ENCODE data around the gene TTC12. TPM values are rescaled to one million over a fixed set of nuclear protein-coding genes. Genes with fewer than 3 reads are reported as not detected.

The TTC12 gene
- total RNA-seq, 1 donor from 2014 or later: 49.1 TPM

DNA sequence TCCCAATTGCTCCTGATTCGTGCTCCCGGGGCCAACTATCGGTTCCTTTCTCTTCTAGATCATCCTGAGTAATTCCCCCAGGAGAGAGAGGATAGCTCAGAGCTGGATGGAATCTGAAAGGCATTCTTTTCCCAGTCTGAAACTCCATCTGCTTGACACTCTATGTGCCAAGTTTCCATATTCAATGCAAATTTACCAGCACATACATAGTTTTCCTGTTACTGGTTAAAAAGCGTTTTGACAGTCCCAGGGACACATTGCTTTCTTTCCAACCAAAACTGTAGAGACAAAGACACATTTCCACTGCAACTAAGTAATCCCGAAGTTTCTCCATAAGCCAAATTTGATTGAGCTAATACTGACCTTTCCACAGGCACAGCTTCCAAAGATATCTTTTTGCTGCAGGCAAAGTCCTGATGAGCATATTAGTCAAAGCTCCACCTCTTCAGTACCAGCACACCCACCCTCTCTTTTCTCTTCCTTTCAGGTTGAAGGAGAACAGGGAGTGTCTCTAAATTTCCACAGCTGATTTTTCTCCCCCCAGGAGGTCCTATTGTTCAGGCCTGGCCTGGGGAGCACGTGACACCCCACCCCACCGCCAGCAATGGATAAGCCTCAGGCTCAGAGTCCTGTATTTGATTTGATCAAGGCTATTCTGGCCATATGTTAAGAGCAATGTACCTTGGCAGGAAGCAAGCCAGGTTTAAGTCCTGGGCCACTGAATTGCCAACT, 63.5 kb downstream of the TTC12 start:
- peaks cover 28% of the 10 kb centered on the region for H3K4me1 Mint-ChIP-seq
- no peak overlapping the region for H3K4me3 Mint-ChIP-seq
- H3K27ac Mint-ChIP-seq: peak overlapping the region; percentile 47
- H3K27me3 Mint-ChIP-seq (ENCODE audit: low read depth): no peaks in the 10 kb centered on the region
- peaks cover 8% of the 10 kb centered on the region for H3K9me3 Mint-ChIP-seq
- TF ChIP-seq, protein P1, sequence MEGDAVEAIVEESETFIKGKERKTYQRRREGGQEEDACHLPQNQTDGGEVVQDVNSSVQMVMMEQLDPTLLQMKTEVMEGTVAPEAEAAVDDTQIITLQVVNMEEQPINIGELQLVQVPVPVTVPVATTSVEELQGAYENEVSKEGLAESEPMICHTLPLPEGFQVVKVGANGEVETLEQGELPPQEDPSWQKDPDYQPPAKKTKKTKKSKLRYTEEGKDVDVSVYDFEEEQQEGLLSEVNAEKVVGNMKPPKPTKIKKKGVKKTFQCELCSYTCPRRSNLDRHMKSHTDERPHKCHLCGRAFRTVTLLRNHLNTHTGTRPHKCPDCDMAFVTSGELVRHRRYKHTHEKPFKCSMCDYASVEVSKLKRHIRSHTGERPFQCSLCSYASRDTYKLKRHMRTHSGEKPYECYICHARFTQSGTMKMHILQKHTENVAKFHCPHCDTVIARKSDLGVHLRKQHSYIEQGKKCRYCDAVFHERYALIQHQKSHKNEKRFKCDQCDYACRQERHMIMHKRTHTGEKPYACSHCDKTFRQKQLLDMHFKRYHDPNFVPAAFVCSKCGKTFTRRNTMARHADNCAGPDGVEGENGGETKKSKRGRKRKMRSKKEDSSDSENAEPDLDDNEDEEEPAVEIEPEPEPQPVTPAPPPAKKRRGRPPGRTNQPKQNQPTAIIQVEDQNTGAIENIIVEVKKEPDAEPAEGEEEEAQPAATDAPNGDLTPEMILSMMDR (IDR thresholded peaks at IDR 0.05; ENCODE audit: unreplicated experiment): no peak
- H3K36me3 Mint-ChIP-seq: no peaks in the 10 kb centered on the region
- DNase-seq (ENCODE audit: low spot score in 2 of 2, unreplicated experiment in 2 of 2): no peak

DNA sequence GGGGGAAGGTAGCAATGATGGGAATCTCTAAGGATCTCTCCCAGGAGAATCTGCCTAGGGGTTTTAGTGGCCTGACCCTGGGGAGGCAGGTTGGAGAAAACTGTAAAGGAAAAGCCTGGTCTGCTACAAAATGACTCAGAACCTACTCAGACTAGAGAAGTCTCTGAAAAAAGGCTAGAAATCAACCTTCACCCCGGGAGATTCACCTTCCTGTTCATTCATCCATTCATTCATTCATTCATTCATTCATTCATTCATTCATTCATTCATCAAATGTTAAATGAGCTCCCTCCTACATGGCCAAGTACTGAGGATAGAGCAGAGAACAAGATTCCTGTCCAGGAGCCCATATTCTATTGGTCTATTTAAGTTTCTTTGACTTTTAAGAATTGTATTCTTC, 64.3 kb downstream of the TTC12 start:
- Mint-ChIP-seq H3K27me3 (ENCODE audit: low read depth) (no peaks in the 10 kb centered on the region), H3K4me1 (peaks cover 26% of the 10 kb centered on the region), H3K4me3 (no peak overlapping the region), H3K27ac (no peak overlapping the region), H3K9me3 (peaks cover 8% of the 10 kb centered on the region), H3K36me3 (no peaks in the 10 kb centered on the region)
- TF ChIP-seq, protein P1 (IDR thresholded peaks at IDR 0.05; ENCODE audit: unreplicated experiment): no peak
- DNase-seq (ENCODE audit: low spot score in 2 of 2, unreplicated experiment in 2 of 2): no peak

DNA sequence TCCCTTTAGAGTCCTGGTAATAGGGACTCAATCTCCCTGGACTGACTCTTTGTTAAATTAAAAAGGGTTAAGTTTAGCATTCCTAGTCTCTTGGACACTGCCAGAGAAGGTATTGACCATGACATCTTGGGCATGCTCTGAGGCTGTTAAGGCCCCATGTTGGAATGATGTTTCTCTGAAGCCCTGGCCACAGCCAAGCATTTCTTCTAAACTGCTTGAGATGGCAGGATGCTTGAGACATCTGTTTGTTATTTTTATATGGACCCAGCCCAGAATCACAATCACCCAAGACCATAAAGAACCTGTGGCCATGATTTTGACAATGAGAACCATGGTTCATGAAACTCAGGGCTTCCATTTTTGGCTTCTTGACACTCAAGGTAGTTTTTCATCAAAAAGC, 67.7 kb downstream of the TTC12 start:
- Mint-ChIP-seq H3K36me3 (no peaks in the 10 kb centered on the region), H3K4me3 (no peak overlapping the region), H3K9me3 (peaks cover 8% of the 10 kb centered on the region), H3K4me1 (peaks cover 21% of the 10 kb centered on the region), H3K27ac (no peak overlapping the region), H3K27me3 (ENCODE audit: low read depth) (no peaks in the 10 kb centered on the region)
- no peak for DNase-seq (ENCODE audit: low spot score in 2 of 2, unreplicated experiment in 2 of 2)
- TF ChIP-seq, protein P1 (IDR thresholded peaks at IDR 0.05; ENCODE audit: unreplicated experiment): no peak

DNA sequence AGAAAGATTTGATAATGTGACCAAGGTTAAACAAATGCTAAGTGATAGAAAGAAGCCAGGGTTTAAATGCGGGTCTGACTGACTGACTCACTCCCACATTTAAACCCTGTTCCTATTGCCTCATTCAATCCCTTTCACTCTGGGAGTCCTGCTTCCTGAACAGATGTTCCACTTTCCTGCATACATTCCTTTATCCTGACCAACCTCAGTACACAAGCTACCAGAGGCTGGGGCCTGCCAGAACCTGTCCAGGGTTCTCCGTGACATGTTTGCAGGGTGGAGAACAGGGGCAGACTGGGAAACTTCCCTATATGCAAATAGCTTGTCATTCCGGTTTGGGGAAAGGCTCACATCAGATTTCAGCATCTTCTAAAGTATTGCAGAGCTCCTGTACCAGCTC, 70.2 kb downstream of the TTC12 start:
- no peaks in the 10 kb centered on the region for H3K27me3 Mint-ChIP-seq (ENCODE audit: low read depth)
- no peaks in the 10 kb centered on the region for H3K36me3 Mint-ChIP-seq
- no peak overlapping the region for H3K4me3 Mint-ChIP-seq
- peak overlapping the region; percentile 87 for H3K27ac Mint-ChIP-seq
- DNase-seq (ENCODE audit: low spot score in 2 of 2, unreplicated experiment in 2 of 2): no peak
- TF ChIP-seq, protein P1 (IDR thresholded peaks at IDR 0.05; ENCODE audit: unreplicated experiment): no peak
- peaks cover 13% of the 10 kb centered on the region for H3K4me1 Mint-ChIP-seq
- H3K9me3 Mint-ChIP-seq: peaks cover 8% of the 10 kb centered on the region

DNA sequence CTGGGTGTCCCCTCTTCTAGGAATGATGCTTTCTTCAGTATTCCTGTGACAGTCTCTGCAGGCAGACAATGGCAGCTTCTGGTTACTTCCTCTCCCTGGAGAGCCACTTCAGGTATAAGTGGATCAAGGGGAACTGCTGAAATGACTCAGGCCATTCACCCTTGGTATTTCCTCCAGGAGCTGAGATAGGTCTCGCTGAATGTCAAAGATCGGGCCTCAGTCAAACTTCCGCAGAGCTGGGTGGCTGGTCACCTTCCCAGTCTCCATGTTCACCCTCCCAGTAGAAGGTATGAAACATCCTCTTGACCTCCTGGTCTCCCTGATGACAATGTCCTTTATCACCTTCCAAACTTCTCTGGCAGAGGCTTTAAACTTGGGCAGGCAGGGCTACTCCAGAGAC, 71.4 kb downstream of the TTC12 start:
- TF ChIP-seq, protein P1 (IDR thresholded peaks at IDR 0.05; ENCODE audit: unreplicated experiment): no peak
- Mint-ChIP-seq H3K36me3 (no peaks in the 10 kb centered on the region), H3K27me3 (ENCODE audit: low read depth) (no peaks in the 10 kb centered on the region), H3K4me3 (no peak overlapping the region), H3K27ac (no peak overlapping the region), H3K4me1 (peaks cover 13% of the 10 kb centered on the region), H3K9me3 (no peaks in the 10 kb centered on the region)
- DNase-seq (ENCODE audit: low spot score in 2 of 2, unreplicated experiment in 2 of 2): no peak
